Upper lobe of left lung (tissue), 6 donors: ENCODE data around the gene MAPK11. TPM values are rescaled to one million over a fixed set of nuclear protein-coding genes. Genes with fewer than 3 reads are reported as not detected.

Experiments used
- ATAC-seq, 2 donors: fragments of 200-7000 bp; cut with Tn5 transposase; one replicate each; pipeline ENCODE4 v1.9.1; 2022; ENCODE audit warnings: mild to moderate bottlenecking in 2 of 2, moderate library complexity in 2 of 2; ENCODE audit not compliant: low FRiP score in 2 of 2
- DNase-seq, 2 donors: peaks; one replicate each; pipeline ENCODE4 v3.0.0-alpha.2; 2019 to 2020
- H3K27ac ChIP-seq, 4 donors: fragments of 200-600 bp; sonication (generic); one replicate each; pipeline ENCODE4 v1.5.1; 2016 to 2019
- H3K27me3 ChIP-seq, 4 donors: fragments of 200-600 bp; sonication (generic); one replicate each; pipeline ENCODE4 v1.5.1; 2017 to 2019
- H3K36me3 ChIP-seq, 4 donors: fragments of 200-600 bp; sonication (generic); one replicate each; pipeline ENCODE4 v1.5.1; 2016 to 2019
- H3K4me1 ChIP-seq, 4 donors: fragments of 200-600 bp; sonication (generic); one replicate each; pipeline ENCODE4 v1.5.1; 2018 to 2019
- H3K4me3 ChIP-seq, 4 donors: fragments of 200-600 bp; sonication (generic); one replicate each; pipeline ENCODE4 v1.5.1; 2017 to 2019; ENCODE audit warnings: mild to moderate bottlenecking in 2 of 4, moderate library complexity in 1 of 4
- H3K9me3 ChIP-seq, 4 donors: fragments of 200-600 bp; sonication (generic); one replicate each; pipeline ENCODE4 v1.5.1; 2018 to 2019
- CTCF ChIP-seq, 6 experiments: fragments of 450-650 bp in 4 of 6; fragments of 200-600 bp in 2 of 6; sonication (generic) in 2 of 6; IDR thresholded peaks; one replicate each; pipeline ENCODE4 v1.5.1; 2016 to 2019; ENCODE audit warnings: antibody characterized with exemption in 6 of 6
- EP300 ChIP-seq, 4 donors: sonication (generic); formaldehyde crosslinking; IDR thresholded peaks; one replicate each; pipeline ENCODE4 v1.5.1; 2017; ENCODE audit warnings: antibody characterized with exemption in 4 of 4, control low read depth in 2 of 4
- POLR2A ChIP-seq, 4 donors: fragments of 450-650 bp; IDR thresholded peaks; one replicate each; pipeline ENCODE4 v1.5.1; 2016 to 2017; ENCODE audit warnings: antibody characterized with exemption in 4 of 4, mild to moderate bottlenecking in 2 of 4
- POLR2AphosphoS5 ChIP-seq, 2 donors: sonication (generic); formaldehyde crosslinking; IDR thresholded peaks; one replicate each; pipeline ENCODE4 v1.5.1; 2017; ENCODE audit warnings: antibody characterized with exemption in 2 of 2
- WGBS, 2 donors: methylation state at CpG; one replicate each; pipeline ENCODE4 v1.1.5; 2017 to 2018; 5-methylcytosine and 5-hydroxymethylcytosine counted together
- total RNA-seq, 6 donors: library from RNA; depleted of rRNA in 4 of 6; stranded (reverse); fragments of >200 nt in 4 of 6; gene quantifications; one replicate each; pipeline versions ENCODE4 v1.1.0 to v1.2.1, GENCODE V29; 2016 to 2021
- donor health status: DM: no; HTN: no; CAD: no; lungs with moderate emphysema.
- donor health status: DM: no; HTN: yes; CAD: no; lungs with severe emphysema.

MAPK11 gene
- 10 to 100 TPM in 1 of 6 donors, 1 to 10 TPM in 5; 3.1 to 27.3 (median 8.6) TPM for total RNA-seq

DNA sequence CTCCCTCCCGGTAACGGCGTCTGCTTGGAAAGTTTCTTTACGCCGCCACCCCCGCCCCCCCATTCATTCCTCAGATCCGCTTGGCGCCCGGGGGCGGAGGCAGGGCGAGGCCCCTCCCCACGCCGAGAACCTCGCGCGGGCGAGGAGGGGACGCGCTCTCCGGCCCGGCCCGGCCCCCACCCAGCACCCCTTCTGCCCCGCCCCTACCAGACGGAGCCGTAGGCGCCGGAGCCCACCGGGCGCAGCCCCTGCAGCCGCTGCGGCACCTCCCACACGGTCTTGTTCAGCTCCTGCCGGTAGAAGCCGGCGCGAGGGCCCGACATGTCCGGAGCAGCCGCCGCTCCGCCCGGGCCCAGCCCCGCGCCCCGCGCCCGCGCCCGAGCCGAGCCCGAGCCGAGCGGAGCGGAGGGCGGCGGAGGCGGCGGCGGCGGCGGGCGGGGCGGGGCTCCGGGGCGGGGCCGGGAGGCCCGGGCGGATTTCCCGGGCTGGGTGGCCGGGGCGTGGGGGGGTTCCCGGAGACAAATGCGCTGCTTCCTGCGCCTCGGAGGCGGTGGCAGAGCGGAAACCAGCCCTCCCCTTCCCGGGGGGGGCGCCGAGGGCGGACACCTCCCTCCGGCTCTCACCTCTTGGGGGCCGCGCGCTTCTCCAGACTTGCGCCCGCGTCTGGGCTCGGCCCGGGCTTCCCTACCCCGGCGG is at the start of gene MAPK11:
Gene MAPK11 (minus strand): TSS at position 411 of the 696 bp plus-strand sequence. CDS start 88 bp downstream, at position 323.
- H3K27ac ChIP-seq: peak within 1 kb of the TSS; percentile 54 to 83 (median 73)
- DNase-seq (peak; percentile 39 to 92), ATAC-seq (peak in 1 of 2 donors; percentile 47)
- no peak for TF ChIP-seq POLR2AphosphoS5 (IDR thresholded peaks at IDR 0.05)
- TF ChIP-seq POLR2A (IDR thresholded peaks at IDR 0.05): peak in 1 of 4 donors; percentile 6
- TF ChIP-seq EP300 (IDR thresholded peaks at IDR 0.05): no peak
- no peak for TF ChIP-seq CTCF (IDR thresholded peaks at IDR 0.05)
- peak within 1 kb of the TSS; percentile 38 to 65 (median 54) for H3K4me3 ChIP-seq
- peaks cover 50 to 63% (median 54%) of the 10 kb centered on the region in 4 donors for H3K4me1 ChIP-seq
- H3K27me3 ChIP-seq: peaks cover 0 to 10% (median 2%) of the 10 kb centered on the region in 4 donors
- WGBS, 2 donors: 0 to 1% methylated on average over 11 to 15 of the region's 92 CpGs
- H3K36me3 ChIP-seq: peaks cover 0 to 6% (median 4%) of the 10 kb centered on the region in 4 donors
- H3K9me3 ChIP-seq: no peaks in the 10 kb centered on the region

DNA sequence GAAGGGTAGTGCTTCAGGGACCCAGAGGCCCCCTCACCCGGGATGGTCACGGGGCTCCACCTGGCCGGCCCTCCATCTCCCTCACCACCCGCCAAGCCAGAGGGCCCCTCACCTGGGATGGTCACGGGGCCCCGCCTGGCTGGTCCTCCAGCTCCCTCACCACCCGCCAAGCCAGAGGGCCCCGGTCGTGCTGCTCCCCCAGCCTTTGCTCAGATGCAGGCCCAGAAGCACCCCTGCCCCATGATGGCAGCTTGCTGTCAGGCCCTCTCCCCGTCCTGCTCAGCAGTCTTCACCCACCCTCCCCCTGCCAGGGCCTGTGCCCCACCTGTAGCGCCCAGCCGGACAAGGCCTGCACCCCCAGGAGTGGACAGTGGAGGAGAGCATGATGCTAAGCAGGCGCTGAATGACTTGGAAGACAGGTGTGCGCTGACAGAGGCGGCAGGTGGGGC is 49.3 kb upstream of the MAPK11 start:
- Histone ChIP-seq H3K4me1 (peaks cover 5 to 10% (median 6%) of the 10 kb centered on the region in 4 donors), H3K9me3 (no peaks in the 10 kb centered on the region), H3K27ac (no peak overlapping the region), H3K27me3 (no peaks in the 10 kb centered on the region), H3K36me3 (no peaks in the 10 kb centered on the region), H3K4me3 (no peak overlapping the region)
- TF ChIP-seq POLR2AphosphoS5 (IDR thresholded peaks at IDR 0.05) (no peak), EP300 (IDR thresholded peaks at IDR 0.05) (no peak), POLR2A (IDR thresholded peaks at IDR 0.05) (no peak), CTCF (IDR thresholded peaks at IDR 0.05) (no peak)
- ATAC-seq (no peak), DNase-seq (peak in 1 of 2 donors; percentile 79)
- 89 to 93% methylated on average over 8 to 15 of the region's 15 CpGs for WGBS, 2 donors

DNA sequence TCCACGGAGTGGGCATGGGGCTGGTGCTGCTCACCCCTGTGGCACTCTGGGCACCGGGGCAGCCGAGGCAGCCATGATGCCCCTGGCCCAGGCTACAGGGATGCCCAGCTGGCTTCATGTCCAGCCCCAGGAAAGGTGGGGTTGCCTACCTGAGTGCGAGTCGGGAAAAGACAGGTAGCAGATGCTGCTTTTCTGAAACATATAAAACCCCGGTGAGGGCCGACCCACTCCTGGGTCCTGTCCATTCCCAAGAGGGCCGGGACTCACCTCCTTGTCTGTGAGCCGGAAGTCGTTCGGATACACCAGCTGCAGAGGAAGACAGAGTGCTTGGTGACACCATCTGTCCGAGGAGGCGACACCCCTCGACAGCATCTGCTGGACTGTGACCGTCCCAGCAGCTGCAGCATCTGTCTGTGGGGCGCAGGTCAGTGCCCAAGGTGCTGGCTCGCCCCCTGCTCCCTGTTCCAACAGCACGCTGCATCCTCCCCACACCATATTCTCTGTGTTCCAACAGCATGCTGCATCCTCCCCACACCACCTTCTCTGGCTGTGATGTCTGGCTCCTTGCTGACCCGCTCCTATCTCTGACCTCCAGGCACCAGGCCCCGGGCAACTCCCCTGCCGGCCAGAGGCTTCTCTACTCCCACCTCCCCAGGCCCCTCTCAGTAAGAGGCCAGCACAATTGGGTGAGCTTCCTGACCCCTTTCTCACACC is 48.7 kb upstream of the MAPK11 start:
- Histone ChIP-seq H3K4me1 (peaks cover 11 to 17% (median 13%) of the 10 kb centered on the region in 4 donors), H3K27me3 (no peaks in the 10 kb centered on the region), H3K36me3 (no peaks in the 10 kb centered on the region), H3K9me3 (no peaks in the 10 kb centered on the region), H3K4me3 (no peak overlapping the region), H3K27ac (no peak overlapping the region)
- no peak for TF ChIP-seq EP300 (IDR thresholded peaks at IDR 0.05)
- TF ChIP-seq POLR2A (IDR thresholded peaks at IDR 0.05): no peak
- no peak for TF ChIP-seq POLR2AphosphoS5 (IDR thresholded peaks at IDR 0.05)
- no peak for TF ChIP-seq CTCF (IDR thresholded peaks at IDR 0.05)
- ATAC-seq (no peak), DNase-seq (peak in 1 of 2 donors; percentile 74)
- 83 to 88% methylated on average over 12 to 21 of the region's 21 CpGs for WGBS, 2 donors

DNA sequence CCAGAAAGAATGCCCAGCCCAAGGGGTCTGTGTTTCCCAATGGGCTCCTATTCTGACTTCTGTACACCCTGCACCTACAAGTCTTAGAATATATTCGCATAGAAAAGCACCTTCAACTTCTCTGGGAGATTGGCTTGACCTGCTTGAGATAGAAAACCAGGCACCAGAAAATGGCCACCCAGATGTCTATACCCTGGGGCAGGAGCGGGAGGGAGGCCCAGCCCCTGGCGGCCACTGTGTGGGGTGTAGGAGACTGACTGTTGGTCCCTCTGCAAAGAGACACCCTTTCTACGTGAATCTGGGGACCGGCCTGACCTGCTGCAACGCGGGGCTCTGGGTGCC is 48.1 kb upstream of the MAPK11 start:
- Histone ChIP-seq H3K4me3 (no peak overlapping the region), H3K27ac (no peak overlapping the region), H3K9me3 (no peaks in the 10 kb centered on the region), H3K27me3 (no peaks in the 10 kb centered on the region), H3K36me3 (no peaks in the 10 kb centered on the region), H3K4me1 (peaks cover 14 to 22% (median 16%) of the 10 kb centered on the region in 4 donors)
- no peak for TF ChIP-seq CTCF (IDR thresholded peaks at IDR 0.05)
- 81 to 85% methylated on average over 7 of the region's 7 CpGs for WGBS, 2 donors
- DNase-seq (no peak), ATAC-seq (no peak)
